Skeletal muscle tissue (tissue), 4 donors: Measurements from ENCODE around the gene RDH13. TPM values are rescaled to one million over a fixed set of nuclear protein-coding genes. Genes with fewer than 3 reads are reported as not detected.
A peak's percentile ranks its signal among the peaks of the same experiment; 100 is the strongest.

Experiments
- H3K27ac ChIP-seq: one replicate; pipeline ENCODE4 v1.7.0; 2013; ENCODE audit warnings: mild to moderate bottlenecking, low read depth, low read length, inconsistent platforms
- H3K27me3 ChIP-seq, 3 donors: one replicate each; pipeline ENCODE4 v1.7.0; 2013; ENCODE audit warnings: low read length in 3 of 3; ENCODE audit not compliant: control insufficient read depth in 3 of 3, insufficient read depth in 3 of 3
- H3K36me3 ChIP-seq, 3 donors: one replicate each; pipeline ENCODE4 v1.7.0; 2013; ENCODE audit warnings: low read length in 3 of 3; ENCODE audit not compliant: control insufficient read depth in 3 of 3, insufficient read depth in 3 of 3
- H3K4me1 ChIP-seq, 3 donors: one replicate each; pipeline ENCODE4 v1.7.0; 2013; ENCODE audit warnings: low read length in 3 of 3, mild to moderate bottlenecking in 3 of 3; ENCODE audit not compliant: control insufficient read depth in 3 of 3, insufficient read depth in 3 of 3
- H3K4me3 ChIP-seq, 3 donors: one replicate each; pipeline ENCODE4 v1.7.0; 2013; ENCODE audit warnings: low read length in 3 of 3
- H3K9ac ChIP-seq, 3 donors: one replicate each; pipeline ENCODE4 v1.7.0; 2013; ENCODE audit warnings: low read length in 3 of 3, mild to moderate bottlenecking in 3 of 3, moderate library complexity in 2 of 3, low read depth in 1 of 3
- H3K9me3 ChIP-seq, 3 donors: one replicate each; pipeline ENCODE4 v1.7.0; 2013; ENCODE audit warnings: low read length in 3 of 3; ENCODE audit not compliant: control insufficient read depth in 3 of 3
- total RNA-seq: library from RNA; depleted of rRNA; stranded (reverse); fragments of >200 nt; gene quantifications from one replicate; pipeline ENCODE4 v1.2.3, GENCODE V29; 2014
- donor health status: Osteomylitis.

RDH13 gene
- total RNA-seq, 1 donor from 2014 or later: 12.5 TPM

DNA sequence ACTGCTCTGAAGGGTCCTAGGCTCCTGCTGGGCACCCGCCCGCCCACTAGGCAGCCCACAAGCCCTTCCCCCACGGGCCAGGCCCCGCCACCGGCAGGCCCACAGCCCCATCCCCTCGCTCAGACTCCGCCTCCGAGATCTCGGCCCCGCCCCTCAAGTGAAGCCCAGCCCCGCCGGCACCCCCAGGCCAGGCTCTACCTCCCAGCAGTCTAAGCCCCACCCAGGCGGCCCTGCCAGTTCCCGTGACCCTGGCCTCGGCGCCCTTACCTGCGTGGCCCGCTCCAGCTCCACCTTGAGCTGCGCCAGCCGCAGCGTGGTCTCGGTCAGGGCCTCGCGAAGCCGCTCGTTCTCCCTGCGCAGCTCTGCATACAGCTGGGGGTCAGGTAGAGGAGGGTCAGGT, 29.0 kb upstream of the RDH13 start:
- no peak overlapping the region for H3K4me3 ChIP-seq
- peaks cover 11 to 19% (median 15%) of the 10 kb centered on the region in 3 donors for H3K27me3 ChIP-seq
- no peaks in the 10 kb centered on the region for H3K9me3 ChIP-seq
- peaks cover 15 to 22% (median 16%) of the 10 kb centered on the region in 3 donors for H3K4me1 ChIP-seq
- peaks cover 17 to 29% (median 22%) of the 10 kb centered on the region in 3 donors for H3K36me3 ChIP-seq
- H3K9ac ChIP-seq: no peak overlapping the region
- no peak overlapping the region for H3K27ac ChIP-seq

DNA sequence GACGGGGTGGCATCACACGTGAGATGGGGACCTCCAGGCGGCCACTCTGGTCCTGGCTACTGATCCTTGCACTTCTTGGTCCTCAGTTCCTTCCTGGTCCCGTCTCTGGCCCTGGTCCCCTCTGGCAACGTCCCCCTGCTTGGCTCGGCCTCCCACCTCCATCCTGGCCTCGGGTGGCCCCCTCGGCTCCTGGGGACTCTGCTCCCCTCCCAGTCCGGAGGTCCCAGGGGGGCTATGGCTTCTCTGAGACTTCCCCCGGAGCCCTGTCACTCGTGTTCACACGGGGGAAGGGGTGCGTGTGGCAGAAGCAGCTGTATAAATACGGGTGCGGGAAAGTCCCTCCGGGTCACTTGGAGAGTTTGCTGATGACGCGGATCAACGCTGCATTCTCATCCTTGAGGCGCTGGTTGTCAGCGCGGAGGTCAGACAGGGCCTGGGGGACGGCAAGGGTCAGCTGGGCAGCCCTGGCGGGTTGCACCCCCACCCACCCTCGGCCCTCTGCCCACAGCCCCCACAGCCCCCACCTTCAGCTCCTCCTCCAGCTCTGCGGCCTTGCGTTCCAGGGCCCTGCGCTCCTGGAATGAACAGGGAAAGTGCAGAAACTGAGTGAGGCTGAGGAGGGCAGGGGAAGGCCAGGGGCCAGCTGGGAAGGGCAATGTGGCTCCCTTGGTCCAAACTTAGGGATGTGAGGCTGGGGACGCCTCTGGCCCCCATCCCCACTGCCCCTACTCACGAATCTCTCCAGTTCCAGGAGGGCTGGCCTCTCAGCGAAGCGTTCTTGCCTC, 28.4 kb upstream of the RDH13 start:
- H3K27ac ChIP-seq: no peak overlapping the region
- H3K27me3 ChIP-seq: peaks cover 16 to 21% (median 20%) of the 10 kb centered on the region in 3 donors
- no peak overlapping the region for H3K4me3 ChIP-seq
- H3K4me1 ChIP-seq: peaks cover 15 to 26% (median 21%) of the 10 kb centered on the region in 3 donors
- H3K9ac ChIP-seq: no peak overlapping the region
- H3K9me3 ChIP-seq: no peaks in the 10 kb centered on the region
- H3K36me3 ChIP-seq: peaks cover 17 to 29% (median 22%) of the 10 kb centered on the region in 3 donors

DNA sequence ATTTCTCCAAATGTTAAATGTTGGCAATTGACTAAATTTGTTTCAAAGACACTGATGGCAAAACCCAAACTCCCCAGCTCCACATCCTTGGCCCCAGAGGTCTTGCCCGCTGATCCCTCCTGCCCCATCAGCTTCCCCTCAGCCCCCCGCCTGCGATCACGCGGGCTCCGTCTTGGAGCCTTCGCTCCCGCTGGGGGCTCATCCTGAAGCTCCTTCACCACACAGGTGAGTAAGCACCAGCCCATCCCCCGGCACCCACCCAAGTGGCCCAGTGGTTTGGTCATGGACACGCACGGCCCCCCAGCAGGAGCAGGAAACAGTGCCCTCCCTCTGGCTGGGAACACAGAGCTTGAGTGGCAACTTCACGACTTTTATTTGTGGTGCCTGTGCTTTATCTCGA, 27.6 kb upstream of the RDH13 start:
- Histone ChIP-seq H3K36me3 (peaks cover 17 to 28% (median 22%) of the 10 kb centered on the region in 3 donors), H3K4me1 (peaks cover 15 to 26% (median 21%) of the 10 kb centered on the region in 3 donors), H3K27ac (no peak overlapping the region), H3K9me3 (no peaks in the 10 kb centered on the region), H3K9ac (no peak overlapping the region), H3K4me3 (no peak overlapping the region), H3K27me3 (peaks cover 23 to 28% (median 27%) of the 10 kb centered on the region in 3 donors)

DNA sequence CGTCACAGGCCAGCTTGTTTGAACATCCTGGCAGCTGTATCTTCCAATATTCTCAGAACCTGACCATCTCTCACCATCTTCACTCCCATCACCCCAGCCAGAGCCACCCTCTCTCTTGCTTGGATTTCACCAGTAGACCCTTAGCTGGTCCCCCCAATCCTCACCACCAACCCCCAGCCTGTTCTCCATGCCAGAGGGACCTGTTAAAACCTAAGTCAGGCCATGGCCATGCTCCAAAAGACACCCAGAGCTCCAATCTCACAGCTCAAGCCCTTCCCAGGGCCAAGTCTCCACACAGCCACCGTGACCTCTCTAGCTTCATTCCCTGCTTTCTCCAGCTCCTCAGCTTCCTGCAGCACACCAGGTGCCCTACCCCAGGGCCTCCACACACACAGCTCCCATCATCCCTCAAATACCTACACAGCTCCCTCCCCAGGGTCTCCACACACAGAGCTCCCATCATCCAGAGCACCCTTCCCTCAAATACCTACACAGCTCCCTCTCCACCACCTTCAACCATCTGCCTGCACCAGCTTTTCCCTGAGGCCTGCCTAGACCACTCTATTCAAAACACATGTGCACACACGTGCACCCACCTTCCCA, 26.5 kb upstream of the RDH13 start:
- Histone ChIP-seq H3K4me1 (peaks cover 15 to 22% (median 21%) of the 10 kb centered on the region in 3 donors), H3K9ac (no peak overlapping the region), H3K36me3 (peaks cover 7 to 18% (median 16%) of the 10 kb centered on the region in 3 donors), H3K9me3 (no peaks in the 10 kb centered on the region), H3K27ac (no peak overlapping the region), H3K4me3 (no peak overlapping the region), H3K27me3 (peaks cover 32 to 38% (median 38%) of the 10 kb centered on the region in 3 donors)

DNA sequence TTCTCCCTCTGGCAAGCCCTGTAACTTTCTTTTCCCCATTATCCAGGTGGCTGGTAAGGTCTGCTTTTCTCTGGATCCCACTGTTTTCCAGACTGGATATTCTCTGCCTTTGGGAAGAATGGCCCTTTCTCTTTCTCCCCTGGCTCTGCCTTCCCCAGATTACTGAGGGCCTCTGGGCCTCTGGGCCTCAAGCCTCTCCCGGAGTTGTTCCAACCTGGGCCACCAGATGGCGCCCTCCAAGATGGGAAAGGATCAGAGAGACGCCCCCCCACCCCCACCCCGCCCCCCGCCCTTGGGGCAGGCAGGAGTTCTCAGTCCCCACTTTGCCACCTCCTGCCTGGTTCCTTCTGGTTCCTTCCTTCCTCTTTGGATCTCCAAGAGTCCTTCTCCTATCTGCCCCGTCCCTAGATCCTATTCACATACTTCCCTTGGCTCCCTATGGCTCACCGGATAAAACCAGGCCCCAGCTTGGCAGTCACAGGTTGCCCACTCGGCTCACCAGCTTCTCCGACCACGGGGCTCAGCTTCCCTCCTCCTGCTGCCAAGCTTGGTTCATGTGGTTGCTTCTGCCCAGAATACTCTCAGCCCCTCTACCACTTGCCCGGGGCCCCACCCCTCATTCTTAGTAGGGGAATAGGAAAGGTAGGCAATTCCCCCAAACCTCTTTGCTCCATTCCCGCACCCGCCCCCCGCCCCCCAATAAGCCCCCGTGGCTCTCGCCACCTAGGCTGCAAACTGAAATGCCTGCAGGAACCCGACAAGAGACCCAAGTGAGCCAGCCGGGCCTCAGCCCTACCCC, 25.8 kb upstream of the RDH13 start:
- no peak overlapping the region for H3K4me3 ChIP-seq
- H3K27me3 ChIP-seq: peaks cover 38 to 45% (median 45%) of the 10 kb centered on the region in 3 donors
- no peak overlapping the region for H3K27ac ChIP-seq
- peaks cover 15 to 22% (median 21%) of the 10 kb centered on the region in 3 donors for H3K4me1 ChIP-seq
- peaks cover 4 to 15% (median 13%) of the 10 kb centered on the region in 3 donors for H3K36me3 ChIP-seq
- H3K9me3 ChIP-seq: no peaks in the 10 kb centered on the region
- H3K9ac ChIP-seq: peak overlapping the region in 1 of 3 donors; percentile 62

DNA sequence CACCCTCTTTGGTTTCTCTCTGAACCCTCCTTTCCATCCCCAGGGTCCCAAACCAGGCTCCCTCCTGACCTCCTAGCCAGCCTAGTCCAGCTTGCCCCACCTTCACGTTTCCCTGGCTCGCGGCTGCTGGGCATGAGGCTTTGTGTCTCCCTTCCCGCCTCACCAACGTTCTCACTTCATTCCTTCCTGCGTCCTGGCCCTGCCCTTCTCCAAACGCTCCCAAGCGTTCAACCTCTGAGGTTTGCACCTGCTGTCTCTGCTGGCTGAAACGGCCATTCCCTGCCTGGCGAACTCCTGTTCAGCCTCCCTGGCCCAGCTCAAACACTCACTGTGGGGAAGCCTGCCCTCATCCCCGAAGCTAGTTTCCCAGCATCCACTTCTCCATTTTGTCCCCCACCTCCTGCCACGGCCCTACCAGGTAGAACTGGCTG, 25.1 kb upstream of the RDH13 start:
- Histone ChIP-seq H3K4me1 (peaks cover 15 to 22% (median 21%) of the 10 kb centered on the region in 3 donors), H3K9ac (peak overlapping the region in 1 of 3 donors; percentile 62), H3K27ac (no peak overlapping the region), H3K9me3 (no peaks in the 10 kb centered on the region), H3K4me3 (peak overlapping the region in 2 of 3 donors; percentile 73 to 74), H3K27me3 (peaks cover 43 to 51% (median 49%) of the 10 kb centered on the region in 3 donors), H3K36me3 (peaks cover 4 to 15% (median 13%) of the 10 kb centered on the region in 3 donors)

DNA sequence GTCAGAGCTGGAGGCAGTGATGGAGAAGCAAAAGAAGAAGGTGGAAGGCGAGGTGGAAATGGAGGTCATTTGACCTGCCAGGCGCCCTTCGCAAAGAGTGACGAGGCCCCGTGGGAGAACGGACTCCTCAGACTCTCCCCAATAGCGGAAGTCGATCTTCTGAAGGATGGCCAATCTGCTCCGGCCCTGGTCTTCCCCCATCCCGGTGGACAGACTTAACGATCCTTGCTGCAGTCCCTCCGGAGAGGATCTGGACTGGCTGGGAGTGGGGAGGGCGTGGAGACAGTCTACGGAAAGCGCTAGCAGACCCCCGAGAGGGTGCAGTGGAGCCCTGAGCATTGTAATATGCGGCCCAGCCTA, 24.6 kb upstream of the RDH13 start:
- peaks cover 4 to 12% (median 11%) of the 10 kb centered on the region in 3 donors for H3K36me3 ChIP-seq
- H3K27ac ChIP-seq: no peak overlapping the region
- peaks cover 15 to 22% (median 21%) of the 10 kb centered on the region in 3 donors for H3K4me1 ChIP-seq
- H3K27me3 ChIP-seq: peaks cover 48 to 56% (median 53%) of the 10 kb centered on the region in 3 donors
- H3K4me3 ChIP-seq: peak overlapping the region; percentile 59 to 74 (median 73)
- peak overlapping the region in 2 of 3 donors; percentile 33 to 62 for H3K9ac ChIP-seq
- H3K9me3 ChIP-seq: no peaks in the 10 kb centered on the region

DNA sequence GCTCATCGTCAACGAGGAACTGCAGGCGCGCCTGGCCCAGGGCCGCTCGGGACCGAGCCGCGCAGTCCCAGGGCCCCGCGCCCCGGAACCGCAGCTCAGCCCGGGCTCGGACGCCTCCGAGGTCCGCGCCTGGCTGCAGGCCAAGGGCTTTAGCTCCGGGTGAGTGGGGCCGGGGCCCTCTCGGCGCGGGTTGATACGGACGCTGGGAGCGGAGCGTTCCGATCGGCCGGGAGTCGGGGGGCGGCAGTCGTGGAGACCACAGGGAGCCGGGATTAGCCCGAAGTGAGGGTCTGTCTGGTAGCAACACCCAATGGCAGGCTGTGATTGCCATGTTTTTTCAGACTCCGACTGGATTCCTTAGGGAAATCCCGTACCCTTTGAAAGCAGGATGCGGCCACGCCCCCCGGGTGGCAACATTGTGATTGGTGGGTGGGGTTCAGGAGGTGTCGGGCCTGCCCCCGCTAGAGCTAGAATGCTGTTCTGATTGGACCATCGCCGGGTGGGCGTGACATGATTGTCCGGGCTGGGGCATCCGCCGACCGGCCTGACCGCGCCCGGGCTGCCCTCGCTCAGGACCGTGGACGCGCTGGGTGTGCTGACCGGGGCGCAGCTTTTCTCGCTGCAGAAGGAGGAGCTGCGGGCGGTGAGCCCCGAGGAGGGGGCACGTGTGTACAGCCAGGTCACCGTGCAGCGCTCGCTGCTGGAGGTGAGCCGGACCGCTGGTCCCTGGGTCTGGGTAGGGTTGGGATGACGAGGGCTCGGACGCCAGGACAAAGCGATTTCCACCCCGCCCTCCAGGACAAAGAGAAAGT, 24.0 kb upstream of the RDH13 start:
- H3K9me3 ChIP-seq: no peaks in the 10 kb centered on the region
- no peak overlapping the region for H3K27ac ChIP-seq
- peak overlapping the region; percentile 59 to 74 (median 73) for H3K4me3 ChIP-seq
- peak overlapping the region in 2 of 3 donors; percentile 33 to 62 for H3K9ac ChIP-seq
- peaks cover 15 to 24% (median 22%) of the 10 kb centered on the region in 3 donors for H3K4me1 ChIP-seq
- peaks cover 54 to 62% (median 59%) of the 10 kb centered on the region in 3 donors for H3K27me3 ChIP-seq
- peaks cover 4 to 12% (median 11%) of the 10 kb centered on the region in 3 donors for H3K36me3 ChIP-seq
